Measurements from ENCODE around the gene GAL3ST3.
"Not testable (repeated sequence)": the region's sequence is repeated elsewhere in the genome, so short reads cannot be mapped to it uniquely, and the experiment has no call there.

The GAL3ST3 gene

DNA sequence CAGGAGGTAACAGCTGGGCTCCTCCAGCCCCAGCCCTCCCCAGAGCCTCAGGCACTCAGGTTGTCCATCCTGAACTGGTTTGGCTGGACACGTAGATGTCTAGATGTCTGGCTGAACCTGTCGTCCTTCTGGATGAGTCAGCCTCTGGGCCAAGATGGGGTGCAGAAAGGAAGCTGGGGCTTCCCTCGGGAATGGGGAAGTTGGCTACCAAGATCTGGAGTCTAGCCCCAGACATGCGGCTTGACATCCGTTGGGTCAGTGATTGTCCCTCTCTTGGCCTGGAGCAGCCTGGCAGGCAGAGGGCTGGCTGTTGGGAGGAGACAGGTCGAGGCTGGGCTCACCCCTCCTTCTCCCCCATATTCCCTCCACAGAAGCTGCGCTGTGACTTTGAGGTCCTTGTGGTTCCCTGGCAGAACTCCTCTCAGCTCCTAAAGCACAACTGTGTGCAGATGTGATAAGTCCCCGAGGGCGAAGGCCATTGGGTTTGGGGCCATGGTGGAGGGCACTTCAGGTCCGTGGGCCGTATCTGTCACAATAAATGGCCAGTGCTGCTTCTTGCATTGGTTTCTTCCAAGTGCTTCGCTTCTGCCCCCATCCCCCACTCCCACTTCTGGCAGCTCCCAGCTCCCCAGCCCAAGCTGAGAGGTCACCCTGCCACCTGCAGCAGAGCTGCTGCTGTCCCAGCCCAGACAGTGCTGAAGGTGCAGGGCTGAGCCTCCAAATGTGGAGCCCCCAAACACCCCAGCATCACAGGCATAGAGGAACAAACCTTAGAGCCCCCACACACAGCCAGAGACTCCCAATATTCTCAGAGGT lies 35.8 kb downstream of the GAL3ST3 start:
- no peak for DNase-seq (ENCODE audit: low spot score)

DNA sequence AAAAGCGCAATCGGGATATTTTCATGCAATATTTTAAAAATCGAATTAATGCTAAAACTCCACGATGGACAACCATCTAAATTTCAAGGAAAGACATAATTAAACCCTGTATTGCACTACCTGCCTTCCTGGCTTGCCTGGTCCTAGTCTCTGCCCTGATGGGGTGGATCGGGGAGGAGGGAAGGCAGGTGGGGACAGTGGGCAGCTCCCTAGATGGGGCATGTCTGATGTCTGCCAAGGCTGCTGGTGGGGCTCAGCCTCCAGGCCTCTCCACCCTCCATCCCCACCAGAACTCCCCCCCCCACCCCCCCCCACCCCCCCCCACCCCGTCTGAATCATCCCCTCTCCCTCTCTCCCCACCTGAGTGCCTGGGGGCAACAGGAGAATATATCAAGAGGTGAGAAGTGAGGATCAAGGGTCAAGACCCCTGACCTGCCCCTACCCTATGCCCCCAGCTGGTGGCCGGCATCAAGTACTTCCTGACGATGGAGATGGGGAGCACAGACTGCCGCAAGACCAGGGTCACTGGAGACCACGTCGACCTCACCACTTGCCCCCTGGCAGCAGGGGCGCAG lies 36.5 kb downstream of the GAL3ST3 start:
- no peak for DNase-seq (ENCODE audit: low spot score)

DNA sequence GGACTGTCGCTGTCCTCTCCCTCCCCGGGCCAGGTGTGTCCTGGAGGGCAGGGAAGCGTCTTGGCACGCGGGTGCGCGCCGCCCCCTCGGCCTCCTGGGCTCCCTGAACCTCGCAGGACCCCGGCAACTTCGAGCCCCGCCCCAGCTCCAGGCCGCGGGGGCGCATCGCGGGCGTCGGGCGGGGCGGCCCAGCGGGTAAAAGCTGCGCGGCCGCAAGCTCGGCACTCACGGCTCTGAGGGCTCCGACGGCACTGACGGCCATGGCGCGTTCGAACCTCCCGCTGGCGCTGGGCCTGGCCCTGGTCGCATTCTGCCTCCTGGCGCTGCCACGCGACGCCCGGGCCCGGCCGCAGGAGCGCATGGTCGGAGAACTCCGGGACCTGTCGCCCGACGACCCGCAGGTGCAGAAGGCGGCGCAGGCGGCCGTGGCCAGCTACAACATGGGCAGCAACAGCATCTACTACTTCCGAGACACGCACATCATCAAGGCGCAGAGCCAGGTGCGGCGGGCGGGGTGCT lies 37.1 kb downstream of the GAL3ST3 start, which contains the start of gene CST6:
Gene CST6 (plus strand): TSS at position 224 of the 519 bp plus-strand sequence. CDS start 37 bp downstream, at position 261.
- no peak for DNase-seq (ENCODE audit: low spot score)

DNA sequence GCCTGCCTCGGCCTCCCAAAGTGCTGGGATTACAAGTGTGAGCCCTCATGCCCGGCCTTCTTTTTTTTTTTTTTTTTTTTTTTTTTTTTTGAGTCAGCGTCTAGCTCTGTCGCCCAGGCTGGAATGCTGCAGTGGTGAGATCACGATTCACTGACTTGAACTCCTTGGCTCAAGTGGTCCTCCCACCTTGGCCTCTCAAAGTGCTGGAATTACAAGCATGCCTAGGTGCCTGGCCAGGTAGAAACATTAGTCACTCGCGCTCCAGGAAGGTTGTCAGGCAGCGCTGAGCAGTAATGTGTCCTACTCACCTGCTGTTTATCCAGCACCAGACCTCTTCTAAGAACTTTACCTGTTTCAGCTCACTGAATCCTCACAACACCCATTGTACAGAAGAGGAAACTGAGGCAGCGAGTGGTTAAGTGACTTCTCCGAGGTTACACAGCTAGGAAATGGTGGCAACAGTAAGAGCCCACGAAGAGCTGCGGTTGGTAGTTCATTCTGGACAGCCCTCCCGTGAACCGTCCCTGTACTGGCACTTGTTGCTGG lies 37.6 kb downstream of the GAL3ST3 start:
- DNase-seq (ENCODE audit: low spot score): no peak

DNA sequence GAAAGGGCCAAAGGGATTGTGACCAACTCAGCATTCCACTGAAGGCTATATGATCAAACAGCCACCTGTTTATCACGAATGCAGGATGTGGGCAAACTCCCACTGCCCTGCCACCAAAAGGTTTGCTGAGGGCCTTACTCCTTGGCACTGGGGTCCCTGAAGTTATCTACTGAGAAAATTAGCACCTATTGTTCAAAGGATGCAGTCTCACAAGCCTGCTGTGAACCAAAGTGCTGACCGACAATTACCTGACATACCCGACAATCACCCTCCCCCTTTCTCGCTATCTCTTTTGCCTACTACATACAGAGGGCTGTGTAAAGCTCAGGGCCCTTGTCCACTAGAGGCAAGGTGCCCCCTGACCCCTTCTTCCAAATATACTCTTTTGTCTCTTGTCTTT lies 38.9 kb downstream of the GAL3ST3 start:
- not testable (repeated sequence) for DNase-seq (ENCODE audit: low spot score)

DNA sequence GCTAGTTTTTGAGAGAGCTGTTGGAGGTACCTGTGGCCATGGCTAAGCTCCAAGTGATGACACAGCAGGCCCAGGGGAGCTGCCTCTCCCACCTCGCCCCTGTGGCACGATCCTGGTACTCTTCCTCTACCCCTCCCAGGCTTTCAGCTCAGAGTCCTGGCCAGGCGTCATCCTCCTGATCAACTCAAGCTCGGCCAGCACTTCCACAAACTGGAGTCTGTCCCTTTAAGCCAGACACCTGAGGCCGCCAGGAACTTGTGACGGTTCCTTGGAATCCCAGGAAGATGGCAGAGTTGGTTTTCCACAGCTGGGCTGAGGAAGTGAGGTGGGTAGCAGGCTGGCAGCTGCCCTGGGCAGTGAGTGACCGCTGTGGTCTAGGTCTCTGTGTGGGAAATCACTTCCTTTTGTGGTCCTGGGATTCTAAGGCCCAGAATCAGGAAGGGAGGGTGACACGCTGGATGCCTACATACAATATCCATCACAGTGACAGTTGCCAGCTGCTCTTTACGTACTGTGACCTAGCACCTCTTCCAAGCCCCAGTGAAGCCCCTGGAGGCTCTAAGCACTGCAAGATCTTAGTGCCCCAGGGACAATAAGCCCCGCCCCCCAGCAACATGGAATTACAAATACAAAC lies 40.4 kb downstream of the GAL3ST3 start:
- no peak for DNase-seq (ENCODE audit: low spot score)

DNA sequence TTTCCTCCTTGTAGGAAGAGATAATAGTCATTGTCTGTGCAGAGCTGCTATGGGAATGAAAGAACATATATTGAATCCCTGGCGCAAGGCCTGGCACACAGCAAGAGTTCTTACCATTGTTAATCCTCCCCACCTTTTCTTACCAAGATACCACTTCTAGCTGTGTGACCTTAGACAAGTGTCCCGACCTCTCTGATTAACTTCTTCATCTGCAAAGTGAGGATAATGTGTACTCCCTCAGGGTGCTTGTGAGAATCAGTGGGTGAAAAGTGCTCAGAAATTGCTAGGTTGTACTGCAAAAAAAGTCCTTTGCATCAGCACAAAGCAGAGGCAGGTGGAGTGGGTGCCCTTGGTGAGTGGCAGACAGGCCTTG lies 40.9 kb downstream of the GAL3ST3 start:
- DNase-seq (ENCODE audit: low spot score): no peak

DNA sequence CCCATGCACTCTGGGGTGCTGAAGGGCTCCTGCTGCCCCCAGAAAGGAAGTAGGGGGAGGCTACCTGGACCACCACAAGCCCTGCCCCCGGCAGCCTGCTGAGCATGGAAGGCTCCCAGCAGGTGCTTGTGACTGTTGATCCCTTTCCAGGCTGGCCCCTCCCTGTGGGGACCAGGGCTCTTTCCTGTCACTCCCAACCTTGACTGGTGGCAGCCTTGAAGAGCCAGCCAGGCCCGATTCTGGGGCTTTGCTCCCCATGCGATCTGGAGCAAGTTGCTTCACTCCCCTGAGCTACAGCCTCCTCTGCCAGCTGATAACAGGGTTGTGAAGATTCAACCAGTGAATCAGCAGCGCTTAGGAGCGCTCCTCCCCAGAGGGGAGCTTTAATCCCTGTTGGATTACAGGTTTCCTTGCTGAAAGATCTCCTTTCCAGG lies 41.7 kb downstream of the GAL3ST3 start:
- DNase-seq (ENCODE audit: low spot score): no peak

DNA sequence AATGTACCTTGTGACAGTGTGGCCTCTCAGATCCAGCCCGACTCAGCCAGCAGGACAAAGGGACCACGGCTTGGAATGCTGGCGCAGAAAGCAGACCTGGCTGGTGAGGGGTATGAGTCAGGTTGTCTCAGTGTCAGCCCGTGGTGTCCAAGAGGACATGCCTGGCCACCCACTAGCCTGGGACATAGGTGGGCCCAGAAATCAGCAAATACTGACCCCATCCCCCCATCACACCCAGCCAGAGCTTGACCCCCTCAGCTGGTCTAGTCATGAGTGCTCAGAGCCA lies 42.1 kb downstream of the GAL3ST3 start:
- no peak for DNase-seq (ENCODE audit: low spot score)

DNA sequence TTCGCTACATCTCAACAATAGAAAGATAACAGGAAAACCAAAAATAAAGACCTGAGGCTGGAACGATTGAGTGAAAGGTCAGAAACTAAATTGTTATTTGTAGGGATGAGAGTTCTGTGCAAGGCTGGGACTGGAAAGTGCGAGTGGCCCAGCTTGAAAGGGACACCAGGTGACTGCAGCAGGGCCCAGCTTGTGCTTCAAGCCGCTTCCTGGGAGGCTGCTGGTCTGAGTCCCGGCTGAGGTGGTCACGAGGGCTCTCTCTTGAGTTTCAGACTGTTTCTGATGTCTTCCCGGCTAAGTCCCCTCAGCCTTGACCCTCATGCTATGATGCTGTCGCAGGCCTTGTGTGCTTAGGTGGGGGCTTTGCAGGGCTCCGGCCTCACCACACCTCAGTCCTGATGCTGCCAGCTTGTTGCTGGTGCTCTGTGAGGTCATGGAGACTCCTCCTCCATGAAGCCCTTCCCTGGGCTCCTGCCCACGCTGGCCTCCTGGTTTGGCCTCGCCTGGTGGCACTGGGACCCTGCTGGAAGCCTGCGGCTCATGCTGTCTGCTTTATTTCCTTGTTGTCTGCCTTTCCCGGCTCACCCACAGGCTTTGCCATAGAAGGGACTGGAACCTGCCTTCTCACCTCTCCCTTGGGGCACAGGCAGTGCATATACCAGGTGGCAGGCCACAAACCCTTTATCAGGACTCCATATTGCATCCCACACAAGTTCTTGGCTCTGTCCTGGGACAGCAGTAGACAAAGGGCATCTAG lies 42.6 kb downstream of the GAL3ST3 start:
- DNase-seq (ENCODE audit: low spot score): no peak

DNA sequence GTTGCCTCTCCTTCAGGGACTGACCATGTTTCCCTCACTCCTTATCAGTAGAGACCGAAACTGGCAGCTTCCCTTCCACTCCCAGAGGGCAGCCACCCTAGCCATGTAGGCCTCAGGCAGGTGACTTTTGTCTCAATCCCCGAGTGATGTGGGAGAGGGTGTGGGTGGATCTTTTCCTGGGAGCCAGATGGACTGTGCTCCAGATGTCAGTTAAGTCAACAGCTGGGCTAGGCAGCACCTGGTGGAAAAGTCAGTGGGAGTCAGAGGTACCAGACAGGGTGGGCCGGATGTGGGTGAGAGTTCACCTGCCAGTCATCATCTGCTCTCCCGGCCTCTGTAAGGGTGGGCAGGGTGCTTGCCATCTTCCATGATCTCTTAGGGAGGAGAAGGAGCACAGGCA lies 44.8 kb downstream of the GAL3ST3 start:
- no peak for DNase-seq (ENCODE audit: low spot score)

DNA sequence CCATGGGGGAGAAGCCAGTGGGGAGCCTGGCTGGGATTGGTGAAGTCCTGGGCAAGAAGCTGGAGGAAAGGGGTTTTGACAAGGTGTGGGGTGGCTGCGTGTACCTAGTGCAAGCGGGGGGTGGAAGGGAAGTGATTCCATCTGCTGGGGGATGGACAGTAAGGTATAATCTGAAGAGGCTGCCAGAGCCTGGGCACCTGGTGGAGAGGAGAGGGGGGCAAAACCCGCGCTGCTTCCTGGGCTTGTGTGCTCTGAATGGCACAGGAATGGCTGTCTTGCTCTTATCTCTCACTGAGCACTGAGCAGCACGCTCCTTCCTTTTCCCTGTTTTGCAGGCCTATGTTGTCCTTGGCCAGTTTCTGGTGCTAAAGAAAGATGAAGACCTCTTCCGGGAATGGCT lies 45.7 kb downstream of the GAL3ST3 start:
- no peak for DNase-seq (ENCODE audit: low spot score)

DNA sequence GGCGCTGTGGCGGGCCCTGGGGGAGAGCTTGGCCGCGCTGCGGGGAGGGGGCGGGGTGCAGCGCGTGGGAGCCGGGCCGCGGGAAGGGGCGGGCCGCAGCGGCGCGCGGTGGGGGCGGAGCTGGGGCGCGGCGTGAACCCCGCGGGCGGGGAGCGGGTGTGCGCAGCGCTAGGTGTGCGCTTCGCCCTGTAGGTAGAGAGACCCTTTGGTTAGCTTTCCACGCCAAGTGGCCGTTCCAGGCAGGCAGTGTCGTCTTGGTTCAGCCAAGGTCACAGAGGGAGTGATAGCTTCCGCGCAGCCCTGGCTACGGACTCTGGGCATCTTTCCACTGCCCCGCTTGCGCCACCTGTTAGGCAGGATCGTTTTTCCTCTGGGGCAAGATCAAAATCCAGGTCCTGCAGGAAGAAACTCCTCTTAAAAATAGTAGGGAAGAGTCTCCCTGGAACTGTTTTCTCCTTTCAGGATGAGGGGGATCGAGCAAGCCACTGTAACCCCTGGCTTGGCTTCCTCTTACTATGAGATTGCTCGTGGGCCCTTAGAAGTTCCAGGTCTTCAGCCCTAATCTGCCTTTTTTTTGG lies 46.2 kb downstream of the GAL3ST3 start:
- no peak for DNase-seq (ENCODE audit: low spot score)

DNA sequence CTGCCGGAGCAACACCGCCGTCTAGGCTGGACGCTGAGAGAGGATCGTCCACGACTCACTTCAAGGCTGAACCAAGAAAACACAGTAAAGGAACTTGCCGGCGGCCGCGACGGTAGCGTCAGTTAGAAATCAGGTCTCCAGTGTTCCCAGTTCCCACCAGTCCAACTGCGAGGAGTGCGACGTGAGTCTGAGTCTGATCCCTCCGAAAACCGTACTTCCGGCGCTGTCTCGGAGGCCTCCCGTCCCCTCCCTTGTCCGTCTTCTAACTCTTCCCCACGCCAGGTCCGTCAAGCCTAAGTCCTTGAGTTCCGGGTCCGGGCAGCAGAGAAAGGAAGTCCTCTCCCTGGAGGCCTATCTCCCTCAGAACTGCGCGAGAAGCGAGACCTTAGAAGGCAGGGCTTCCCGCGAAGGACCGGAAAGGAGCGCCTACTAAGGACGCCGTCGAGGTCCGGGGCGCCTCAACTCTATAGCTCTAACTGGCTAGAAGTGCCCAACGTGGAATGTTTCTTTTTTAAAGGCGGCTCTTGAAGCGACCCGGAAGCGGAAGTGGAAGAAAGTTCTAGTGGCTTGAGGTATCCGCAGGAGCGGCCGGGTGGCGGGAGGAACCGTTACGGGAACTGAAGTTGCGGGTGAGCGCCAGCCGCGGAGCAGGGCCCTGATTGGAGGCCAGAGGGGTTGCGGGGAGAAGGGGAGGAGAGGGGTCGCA lies 46.9 kb downstream of the GAL3ST3 start, which contains the start of the genes BANF1 and EIF1AD:
Gene BANF1 (plus strand): TSS at position 562 of the 706 bp plus-strand sequence. CDS start 748 bp downstream, outside the sequence.
Gene EIF1AD (minus strand): TSS at position 216 of the 706 bp plus-strand sequence. CDS start 1,768 bp downstream, outside the sequence.
- peak; percentile 95 for DNase-seq (ENCODE audit: low spot score)

DNA sequence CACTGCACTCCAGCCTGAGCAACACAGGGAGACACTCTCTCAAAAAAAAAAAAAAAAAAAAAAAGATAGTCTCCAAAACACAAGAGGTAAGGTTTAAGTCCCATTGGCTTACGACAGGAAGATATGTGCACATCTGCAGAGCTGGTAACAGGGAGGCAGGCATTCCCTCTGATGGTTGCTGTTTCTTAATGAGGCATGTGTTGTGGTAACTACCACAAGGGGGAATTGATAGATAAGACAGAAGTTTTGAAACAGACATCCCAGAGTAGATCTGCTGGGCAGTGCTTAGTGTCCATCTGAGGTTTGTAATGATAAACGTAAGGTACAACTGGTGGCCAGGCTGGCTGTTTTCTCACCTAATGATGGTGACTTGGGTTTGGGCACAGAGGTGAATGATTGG lies 51.7 kb downstream of the GAL3ST3 start:
- no peak for DNase-seq (ENCODE audit: low spot score)

DNA sequence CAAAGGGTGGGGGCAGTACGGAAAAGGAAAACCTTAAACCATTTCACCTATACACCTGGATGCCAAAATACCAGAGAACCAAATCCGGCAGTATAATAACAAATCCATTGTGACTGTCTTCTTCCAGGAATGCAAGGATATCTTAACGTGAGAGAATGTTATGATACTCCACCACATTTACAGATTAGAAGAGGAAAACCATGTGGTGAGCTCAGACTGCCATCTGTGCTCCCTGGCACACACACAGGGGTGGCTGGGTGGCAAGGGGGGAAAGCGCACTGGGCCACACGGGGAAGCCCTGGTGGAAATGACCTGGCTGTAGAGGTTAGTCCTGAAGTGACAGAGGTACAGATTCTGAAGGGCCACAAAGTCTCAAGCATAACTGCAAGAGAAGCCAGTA lies 56.9 kb downstream of the GAL3ST3 start:
- no peak for DNase-seq (ENCODE audit: low spot score)

Data from hematopoietic multipotent progenitor cell treated with erythropoietin and hydrocortisone succinate and interleukin-3 and kit ligand, for 15 days (in vitro differentiated cells).